Measurements from ENCODE around the gene SPEM2.
A peak's percentile ranks its signal among the peaks of the same experiment; 100 is the strongest.

SPEM2 gene

DNA sequence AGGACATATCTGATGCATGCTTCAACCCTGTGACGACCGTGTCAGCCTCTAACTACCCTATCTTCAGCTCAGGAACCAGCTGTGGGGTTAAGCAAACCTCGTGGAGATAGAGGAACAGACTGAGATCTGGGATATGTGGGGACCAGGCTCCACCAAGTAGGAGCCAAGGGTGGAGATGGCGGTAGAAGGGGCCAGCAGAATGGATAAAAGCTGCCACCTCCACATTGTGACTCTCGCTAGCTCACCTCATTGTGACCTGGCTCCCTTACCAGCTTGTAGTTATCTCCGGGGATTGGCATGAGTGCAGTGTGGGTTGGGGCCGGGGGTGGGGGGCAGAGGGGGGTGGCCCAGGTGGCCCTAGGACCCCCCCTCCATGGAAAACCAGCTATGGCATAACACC, at the start of gene SPEM2:
Gene SPEM2, plus strand, starts transcription at position 301 of the 400 bp plus-strand sequence. Its CDS starts 73 bp downstream, at position 374.
- DNase-seq: no peak

DNA sequence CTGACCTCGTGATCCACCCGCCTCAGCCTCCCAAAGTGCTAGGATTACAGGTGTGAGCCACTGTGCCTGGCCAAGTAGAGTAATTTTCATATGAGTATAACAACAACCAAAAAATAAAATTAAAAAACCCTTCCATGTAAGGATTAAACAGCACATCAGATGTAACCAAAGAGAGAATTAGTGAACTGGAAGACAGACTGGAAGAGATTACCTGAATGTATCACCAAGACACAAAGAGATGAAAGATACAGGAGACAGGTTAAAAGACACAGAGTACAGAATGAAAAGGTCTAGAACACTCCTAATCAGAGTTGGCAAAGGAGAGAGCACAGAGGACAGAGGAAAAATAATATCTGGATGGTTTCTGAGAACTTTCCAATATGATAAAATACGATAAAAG, 46.3 kb upstream of the SPEM2 start:
- no peak for DNase-seq

DNA sequence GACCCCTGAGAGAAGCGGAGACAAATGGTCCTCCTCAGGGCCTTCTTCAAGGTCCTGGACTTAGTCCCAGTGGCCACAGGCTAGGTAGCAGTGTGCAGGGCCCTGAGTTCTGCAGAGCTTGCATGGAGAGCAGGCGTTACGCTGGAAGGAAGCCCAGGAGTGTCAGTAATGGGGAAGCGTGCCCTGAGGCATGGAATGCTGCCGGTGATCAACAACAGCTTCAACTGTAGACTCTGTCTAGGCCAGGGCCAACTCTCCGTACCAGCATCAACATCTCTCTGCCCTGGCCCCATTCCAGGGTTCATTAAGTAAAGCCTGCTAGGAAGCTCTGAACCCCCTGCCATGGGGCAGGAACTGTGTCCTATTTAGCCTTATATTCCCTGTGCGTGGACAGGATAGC, 45.1 kb upstream of the SPEM2 start:
- no peak for DNase-seq

DNA sequence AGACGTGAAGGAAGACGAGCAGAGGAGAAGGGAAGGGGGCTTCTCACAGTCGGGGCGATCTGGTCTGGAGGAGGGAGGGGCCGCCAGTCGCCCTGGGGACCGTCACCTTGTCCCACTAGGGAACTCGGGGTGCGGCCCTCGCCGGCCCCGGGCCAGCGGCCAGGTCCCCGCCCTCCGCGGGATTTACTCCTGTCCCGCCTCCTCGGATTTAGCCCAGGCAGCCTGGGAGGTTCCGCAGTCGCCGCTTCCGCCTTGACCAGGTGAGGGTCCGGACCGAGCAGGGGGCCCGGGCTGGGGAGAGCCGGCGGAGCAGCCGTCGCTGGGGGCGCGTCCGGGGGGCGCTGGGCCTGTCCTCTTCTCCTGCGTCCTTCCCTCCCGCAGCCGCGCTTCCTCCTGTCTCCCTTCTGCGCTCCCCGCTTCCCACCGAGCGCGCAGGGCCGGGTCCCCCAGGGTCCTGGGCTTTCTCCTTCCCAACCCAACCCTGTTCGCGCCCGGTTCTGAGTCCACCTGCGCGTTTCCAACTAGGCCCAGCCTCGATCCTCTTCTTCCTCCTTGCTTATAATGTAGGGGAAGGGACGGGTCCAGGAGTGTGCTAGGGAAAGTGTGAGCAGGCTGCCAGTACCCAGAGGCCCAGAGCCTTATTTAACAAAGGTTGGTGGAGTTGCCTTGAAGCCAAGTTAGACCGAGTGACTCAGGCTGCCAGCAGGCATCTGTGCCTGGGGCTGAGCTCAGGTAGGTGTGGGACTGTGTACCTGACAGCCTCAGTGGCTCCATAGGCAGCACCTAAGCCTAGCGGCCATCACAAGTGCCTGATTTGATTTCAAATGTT, 44.3 kb upstream of the SPEM2 start, which contains the start of gene TNK1:
Gene TNK1, plus strand, starts transcription at position 235 of the 829 bp plus-strand sequence. CDS start 1,838 bp downstream, outside the sequence.
- no peak for DNase-seq

DNA sequence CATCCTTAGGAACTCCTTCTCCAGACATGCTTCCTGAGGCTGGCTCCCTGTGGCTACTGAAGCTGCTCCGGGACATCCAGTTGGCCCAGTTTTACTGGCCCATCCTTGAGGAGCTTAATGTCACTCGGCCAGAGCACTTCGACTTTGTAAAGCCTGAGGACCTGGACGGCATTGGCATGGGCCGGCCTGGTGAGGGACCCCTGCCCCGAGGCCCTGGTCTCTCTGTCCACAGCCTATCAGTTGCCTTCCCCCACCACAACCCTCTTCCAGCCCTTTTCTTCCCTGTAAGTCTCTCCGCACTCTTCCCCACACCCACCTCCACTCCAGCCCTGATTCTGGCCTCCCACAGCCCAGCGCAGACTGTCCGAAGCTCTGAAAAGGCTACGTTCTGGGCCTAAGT, 42.5 kb upstream of the SPEM2 start:
- no peak for DNase-seq

DNA sequence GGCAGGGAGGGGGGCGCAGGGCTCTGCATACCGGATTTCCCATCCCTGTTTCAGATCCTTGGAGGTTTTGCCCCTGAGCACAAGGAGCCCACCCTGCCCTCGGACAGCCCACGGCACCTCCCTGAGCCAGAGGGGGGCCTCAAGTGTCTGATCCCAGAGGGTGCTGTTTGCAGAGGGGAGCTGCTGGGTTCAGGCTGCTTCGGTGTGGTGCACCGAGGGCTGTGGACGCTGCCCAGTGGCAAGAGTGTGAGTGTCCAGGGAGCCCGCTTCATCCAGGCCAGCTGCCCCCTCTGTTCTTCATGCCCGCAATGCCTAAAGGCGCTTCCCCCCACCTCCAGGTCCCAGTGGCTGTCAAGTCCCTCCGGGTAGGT, 42.1 kb upstream of the SPEM2 start:
- DNase-seq: no peak

DNA sequence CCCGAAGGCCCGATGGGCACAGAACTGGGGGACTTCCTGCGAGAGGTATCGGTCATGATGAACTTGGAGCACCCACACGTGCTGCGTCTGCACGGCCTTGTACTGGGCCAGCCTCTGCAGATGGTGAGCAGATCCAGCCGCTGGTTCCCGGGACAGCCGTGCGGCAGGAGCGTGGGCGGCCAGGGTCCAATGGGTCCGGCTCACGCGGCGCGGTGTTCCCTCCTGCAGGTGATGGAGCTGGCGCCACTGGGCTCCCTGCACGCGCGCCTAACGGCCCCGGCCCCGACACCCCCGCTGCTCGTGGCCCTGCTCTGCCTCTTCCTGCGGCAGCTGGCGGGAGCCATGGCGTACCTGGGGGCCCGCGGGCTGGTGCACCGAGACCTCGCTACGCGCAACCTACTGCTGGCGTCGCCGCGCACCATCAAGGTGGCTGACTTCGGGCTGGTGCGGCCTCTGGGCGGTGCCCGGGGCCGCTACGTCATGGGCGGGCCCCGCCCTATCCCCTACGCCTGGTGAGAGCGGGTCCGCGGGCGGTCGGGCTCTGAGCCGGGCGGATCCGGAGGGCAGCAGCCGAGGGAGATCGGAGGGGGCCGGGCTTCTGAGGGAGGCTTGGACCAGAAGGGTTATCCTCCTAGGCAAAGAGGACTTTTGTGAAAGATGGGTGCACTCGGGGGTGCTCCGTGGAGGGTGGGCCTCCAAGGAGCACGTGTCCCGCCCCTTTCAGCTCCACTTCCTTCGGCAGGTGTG, 41.5 kb upstream of the SPEM2 start:
- no peak for DNase-seq

DNA sequence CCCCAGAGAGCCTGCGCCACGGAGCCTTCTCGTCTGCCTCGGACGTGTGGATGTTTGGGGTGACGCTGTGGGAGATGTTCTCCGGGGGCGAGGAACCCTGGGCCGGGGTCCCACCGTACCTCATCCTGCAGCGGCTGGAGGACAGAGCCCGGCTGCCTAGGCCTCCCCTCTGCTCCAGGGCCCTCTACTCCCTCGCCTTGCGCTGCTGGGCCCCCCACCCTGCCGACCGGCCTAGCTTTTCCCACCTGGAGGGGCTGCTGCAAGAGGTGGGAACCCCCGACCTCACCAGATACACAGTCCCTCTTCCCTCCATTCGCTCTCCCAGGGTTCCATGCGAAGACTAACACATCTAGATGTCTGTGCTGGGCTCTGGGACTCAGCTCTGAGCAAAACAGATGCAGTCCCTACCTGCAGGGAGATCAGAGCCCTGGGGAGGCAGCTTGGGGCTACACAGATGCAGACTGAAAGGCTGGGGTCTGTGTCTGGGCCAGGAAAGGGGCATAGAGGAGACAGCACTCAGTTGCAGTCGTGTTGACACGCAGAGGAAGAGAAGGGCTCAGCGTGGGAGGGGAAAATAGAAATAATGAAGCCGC, 40.8 kb upstream of the SPEM2 start:
- DNase-seq: no peak

DNA sequence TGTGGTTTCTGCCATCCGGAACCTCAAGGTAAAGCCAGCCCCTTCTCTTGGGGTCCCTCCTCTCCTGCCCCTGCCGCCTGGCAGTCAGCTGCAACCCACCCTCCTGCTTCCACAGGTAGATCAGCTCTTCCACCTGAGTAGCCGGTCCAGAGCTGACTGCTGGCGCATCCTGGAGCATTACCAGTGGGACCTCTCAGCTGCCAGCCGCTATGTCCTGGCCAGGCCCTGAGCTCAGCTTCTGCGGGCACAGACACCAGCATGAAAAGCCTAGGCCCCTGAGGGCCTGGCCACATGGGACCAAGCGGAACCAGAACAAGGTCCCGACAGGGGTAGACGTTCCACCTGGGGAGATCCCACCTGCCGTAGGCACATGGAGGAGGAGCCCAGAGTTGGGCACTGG, 36.6 kb upstream of the SPEM2 start:
- DNase-seq: no peak

DNA sequence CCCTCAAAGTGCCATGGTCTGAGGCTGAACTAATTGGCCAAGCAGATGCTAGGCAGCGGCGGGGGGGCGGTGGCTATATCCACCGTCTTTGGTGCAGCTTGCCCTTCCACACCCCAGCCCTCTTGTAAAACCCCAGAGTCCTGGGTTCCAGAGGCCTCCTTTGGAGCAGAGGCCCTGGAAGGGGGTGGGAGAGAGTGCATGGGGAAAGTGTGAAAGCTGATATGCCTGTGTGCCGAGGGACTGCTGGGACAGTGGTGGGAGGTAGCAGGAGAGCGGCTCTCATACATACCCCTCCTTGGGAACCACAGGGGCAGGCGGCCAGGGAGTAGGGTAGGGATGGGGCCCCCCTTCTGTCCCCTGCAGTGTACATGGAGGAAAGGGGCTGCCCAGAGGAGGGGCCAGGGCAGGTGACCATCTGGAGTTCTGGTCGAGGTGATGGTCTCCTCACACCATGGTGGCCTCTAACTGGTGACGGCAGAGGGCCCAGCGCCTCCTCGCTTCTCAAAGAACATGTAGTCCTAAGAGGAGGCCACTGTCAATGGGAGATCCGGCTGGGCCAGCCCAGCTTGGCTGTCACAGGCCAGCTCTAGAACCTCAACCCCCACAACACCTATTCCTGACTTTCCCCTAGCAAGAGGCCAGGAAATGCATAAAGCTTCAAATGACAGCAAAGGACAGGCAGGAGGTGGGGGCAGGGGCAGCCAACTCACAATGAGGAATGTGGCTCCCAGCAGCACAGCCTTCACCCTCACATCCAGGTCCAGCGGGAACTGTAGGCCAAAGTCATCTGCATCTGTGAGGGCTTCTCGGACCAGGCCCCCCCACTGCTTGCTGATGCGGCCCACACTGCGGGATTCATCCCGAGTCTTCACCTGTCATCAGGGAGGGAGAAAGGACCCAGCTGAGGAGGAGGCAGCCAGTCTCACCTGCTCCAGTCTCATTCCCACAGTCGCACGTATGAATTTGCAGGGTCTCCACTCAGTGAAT, 35.2 kb upstream of the SPEM2 start:
- no peak for DNase-seq

DNA sequence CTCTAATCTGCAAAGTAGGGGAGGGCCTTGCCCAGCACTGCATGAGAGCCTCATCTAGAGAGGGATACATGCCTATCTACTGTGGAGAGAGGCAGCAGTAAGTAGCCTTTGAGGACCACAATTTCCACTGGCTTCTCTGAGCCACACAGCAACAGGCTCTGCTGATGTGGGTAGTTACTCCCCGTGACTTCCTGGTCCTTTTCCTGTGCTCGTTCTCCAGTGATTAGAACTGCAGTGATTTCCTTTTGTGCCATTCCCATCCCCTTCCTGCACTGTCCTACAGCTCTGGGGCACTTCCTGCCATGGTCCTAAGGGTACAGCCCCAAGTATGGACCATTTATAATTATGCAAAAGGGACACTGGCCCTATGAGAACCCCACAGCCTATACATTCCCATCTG, 34.1 kb upstream of the SPEM2 start:
- DNase-seq: no peak

DNA sequence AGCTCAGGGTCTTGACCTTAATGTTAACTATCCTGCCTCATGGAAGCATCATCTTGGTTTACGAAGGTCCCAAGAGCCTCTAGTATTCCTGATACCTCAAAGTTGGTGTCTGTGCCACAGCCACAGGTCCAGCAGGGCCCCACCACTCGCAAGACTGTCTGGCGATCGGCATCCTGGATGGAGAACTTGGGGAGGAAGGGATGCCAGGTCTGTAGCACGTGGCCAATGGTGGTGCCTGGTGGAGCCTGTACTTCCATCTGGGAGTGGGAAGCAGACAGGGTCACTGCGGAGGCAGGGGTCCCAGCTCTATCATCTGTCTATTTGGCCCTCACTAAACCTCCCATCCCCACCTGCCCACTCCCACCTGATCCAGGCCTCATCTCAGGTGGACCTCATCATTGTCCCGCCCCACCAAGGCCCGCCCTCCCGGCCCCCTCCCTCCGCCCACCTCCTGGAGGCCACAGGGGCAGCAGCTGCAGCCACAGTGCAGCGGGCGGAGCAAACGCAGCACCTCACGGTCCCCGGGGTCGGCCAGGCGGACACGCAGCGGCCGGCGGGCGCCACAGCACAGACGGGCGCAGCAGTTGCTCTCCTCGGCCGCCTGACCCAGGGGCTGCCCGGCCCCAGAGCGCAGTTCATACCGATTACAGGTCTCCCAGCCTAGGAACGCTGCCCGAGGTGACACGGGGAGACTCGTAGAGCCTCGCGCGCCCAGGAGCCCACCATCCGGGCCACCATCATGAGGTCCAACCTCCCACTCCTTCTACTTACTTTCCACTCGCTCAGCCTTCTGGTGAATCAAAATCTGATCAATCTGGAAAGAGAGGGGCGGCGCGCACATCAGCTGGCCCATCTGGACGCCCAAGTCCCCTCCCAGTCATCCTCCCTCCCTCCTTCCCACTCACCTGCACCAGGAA, 32.5 kb upstream of the SPEM2 start:
- DNase-seq: no peak

DNA sequence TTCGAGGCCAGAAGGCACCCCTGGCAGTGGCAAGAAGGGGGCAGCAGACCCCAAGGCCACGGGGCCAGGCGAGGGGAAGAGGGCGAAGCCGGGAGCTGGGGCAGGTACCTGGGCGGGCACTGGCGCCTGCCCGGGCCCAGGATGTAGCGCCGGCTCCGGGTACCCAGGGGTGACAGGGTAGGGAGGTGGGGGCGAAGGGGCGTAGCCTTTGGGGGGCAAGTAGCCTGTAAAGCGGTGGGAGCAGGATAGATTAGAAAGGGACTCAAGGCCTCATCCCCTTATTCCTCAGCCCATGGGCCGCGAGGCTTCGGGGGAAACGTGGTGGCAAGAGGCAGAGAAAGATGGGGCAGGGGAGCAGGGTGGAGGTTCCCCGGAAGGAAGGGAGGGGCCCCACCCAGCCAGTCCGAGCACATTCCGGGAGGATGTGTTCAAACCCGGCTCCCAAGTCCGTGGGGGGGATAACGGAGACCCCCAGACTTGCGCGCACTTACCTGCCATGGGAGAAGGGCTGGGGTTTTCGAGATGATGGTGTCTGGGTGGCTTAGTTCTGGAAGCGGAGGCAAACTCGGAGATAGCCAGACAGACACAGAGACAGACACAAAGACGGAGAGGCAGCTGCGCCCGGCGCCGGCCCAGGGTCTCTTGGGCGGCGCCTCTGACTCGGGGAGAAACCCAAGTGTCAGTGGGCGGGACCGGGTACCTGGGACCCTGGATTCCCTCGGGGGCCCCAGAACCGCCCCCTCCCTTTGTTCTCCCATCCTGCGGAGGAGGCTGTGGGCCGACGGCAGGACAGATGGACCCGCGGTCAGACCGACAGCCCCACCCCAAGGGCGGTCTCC, 31.6 kb upstream of the SPEM2 start:
- DNase-seq: no peak

DNA sequence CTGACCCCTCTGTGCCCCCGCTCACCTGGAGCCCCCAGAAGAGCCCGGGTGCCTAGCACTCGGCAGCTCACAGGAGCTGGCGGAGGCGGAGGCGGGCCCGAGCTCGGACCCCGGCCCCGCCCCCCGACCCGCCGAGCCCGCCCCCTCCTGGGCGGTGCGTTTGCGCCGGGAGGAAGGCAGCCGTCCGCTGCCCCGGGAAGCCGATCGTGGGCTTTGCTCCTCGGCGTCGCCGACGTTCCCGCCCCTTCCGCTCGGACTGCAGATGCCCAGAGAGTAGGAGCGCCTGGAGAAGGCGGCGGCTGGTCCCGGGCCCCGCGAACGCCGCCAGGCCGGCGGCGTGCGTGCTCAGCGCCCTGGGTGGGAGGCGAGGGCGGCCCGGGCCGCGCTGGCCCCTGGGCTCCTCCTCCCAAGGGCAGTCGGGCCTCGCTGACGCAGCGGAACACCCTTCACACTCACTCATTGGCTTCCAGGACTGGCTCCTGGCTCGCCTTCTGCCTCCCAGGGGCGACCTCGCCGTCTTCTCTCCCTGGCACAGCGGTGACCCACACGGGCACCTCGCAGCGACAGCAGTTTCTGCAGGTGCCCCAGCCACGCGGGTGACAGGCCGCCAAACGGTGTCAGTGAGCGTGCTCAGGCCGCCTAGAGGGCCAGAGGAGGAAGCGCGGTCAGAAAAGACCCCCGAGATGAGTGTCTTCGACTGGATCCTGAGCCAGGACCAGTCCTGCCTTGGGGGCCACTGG, 30.8 kb upstream of the SPEM2 start, which contains the start of gene PLSCR3:
Gene PLSCR3, minus strand, starts transcription at position 74 of the 740 bp plus-strand sequence. CDS start 415 bp downstream, outside the sequence.
- peak; percentile 78 for DNase-seq

DNA sequence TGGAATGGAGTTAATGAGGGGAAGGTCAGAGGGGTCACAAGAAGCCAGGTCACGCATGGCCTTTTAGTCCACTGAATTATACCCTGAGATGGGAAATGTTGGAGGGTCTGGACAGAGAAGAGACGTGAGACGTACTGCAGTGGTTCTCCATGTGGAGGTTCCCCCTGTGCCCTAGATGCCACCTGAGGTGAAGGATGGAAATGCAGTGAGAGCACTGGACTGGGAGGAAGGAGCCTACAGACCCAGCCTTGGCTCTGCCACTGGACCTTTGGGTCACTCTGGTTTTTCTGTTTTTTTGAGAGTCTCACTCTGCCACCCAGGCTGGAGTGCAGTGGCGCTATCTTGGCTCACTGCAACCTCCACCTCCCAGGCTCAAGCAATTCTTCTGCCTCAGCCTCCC, 29.3 kb upstream of the SPEM2 start:
- DNase-seq: no peak

DNA sequence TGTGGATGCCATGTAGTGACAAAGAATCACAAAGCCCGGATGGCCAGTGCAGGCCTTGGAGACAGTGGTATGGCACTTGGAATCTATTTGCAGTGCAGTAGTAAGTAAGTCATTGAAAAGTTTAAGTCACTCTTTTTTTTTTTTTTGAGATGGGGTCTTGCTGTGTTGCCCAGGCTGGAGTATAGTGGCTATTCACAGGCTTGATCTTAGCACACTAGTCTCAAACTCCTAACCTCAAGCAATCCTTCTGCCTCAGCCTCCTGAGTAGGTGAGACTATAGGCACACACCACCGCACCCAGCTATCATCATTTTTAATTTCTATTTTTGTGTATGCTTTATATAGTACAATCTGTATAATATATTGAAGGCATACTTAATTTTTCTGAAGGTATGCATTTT, 26.8 kb upstream of the SPEM2 start:
- no peak for DNase-seq

DNA sequence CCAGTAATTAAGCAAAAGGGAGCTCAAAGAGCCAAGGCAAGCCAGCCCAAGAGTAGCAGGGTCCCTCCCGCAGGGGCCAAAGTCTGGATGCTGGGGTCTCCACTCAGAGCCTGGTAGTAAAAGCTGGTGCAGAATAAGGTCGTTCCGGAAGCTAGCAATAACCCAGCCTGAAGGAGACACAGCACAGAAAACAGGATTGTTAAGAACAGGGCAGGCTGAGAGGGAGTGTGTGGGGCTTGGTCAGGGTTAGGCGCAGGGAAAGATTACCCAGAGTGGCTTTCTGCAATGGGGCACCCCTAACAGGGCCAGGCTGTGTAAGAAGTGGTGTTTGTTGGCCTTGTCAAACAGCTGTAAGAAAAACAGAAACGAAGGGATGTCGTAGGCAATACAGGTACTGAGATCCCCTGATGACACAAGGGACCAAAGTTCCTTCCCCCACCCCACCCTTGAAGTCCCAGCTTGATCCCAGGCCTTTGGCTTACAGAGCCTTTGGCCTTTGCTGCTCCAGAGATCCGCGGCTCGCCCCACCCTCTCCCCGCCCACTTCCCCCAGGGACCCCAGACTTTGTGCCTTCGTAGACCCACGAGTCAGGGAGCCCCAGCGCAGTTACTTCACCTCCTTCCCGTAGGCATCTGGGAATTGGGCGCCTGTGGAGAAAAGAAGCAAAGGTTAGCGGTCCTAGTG, 22.2 kb upstream of the SPEM2 start:
- no peak for DNase-seq

DNA sequence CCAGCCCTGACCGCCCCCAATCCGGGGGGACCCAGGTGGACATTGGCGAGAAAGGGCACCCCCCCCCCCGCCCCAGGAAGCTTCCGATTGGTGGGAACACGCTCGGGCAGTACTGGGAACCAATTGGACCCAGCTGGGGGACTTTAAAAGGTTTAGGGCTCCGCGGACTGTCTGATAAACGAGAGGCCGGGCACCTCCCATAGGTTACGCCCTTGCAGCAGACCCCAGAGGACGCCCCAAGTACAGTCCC, 21.8 kb upstream of the SPEM2 start:
- no peak for DNase-seq

DNA sequence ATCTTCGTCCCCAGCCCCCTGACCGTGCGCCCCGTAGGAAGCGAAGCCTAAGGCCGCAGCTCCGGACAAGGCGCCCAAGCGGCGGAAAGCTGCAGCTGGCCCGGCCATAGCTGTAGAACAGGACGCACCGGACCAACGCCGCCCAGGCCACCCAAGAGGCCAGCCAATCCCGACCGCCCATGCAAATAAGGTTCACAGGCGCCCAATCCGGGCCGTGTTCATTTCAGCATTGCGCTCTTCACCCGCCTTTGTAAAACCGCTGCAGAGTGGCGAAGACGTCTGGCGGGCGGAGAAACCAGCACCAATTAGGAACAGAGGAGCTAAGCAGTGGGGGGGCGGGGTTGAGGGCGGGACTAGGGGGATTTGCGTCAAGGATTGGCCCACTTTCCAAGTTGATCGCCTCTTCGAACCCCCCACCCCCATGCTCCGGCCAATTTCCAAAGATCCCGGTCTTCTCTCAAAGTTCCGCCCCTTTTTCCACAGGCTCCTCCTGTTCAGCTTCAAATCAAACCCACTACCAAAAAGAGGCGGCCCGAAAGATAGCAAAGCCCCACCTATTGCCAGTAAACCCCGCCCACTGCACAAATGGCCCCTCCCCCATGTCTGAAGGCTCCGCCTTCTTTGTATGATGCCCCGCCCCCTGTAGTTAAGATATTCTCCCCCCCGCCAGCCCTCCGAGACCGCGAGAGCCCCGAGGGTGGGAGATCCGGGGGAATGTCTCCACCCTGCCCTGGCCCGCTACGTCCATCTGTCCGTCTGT, 21.3 kb upstream of the SPEM2 start, which contains the start of gene TMEM256:
Gene TMEM256, minus strand, starts transcription at position 121 of the 760 bp plus-strand sequence. Its CDS starts 13 bp downstream, at position 108.
- peak; percentile 99 for DNase-seq
